ENCODE data around the gene CLOCK.
"Not testable (repeated sequence)": the region's sequence is repeated elsewhere in the genome, so short reads cannot be mapped to it uniquely, and the experiment has no call there.

Gene CLOCK, protein sequence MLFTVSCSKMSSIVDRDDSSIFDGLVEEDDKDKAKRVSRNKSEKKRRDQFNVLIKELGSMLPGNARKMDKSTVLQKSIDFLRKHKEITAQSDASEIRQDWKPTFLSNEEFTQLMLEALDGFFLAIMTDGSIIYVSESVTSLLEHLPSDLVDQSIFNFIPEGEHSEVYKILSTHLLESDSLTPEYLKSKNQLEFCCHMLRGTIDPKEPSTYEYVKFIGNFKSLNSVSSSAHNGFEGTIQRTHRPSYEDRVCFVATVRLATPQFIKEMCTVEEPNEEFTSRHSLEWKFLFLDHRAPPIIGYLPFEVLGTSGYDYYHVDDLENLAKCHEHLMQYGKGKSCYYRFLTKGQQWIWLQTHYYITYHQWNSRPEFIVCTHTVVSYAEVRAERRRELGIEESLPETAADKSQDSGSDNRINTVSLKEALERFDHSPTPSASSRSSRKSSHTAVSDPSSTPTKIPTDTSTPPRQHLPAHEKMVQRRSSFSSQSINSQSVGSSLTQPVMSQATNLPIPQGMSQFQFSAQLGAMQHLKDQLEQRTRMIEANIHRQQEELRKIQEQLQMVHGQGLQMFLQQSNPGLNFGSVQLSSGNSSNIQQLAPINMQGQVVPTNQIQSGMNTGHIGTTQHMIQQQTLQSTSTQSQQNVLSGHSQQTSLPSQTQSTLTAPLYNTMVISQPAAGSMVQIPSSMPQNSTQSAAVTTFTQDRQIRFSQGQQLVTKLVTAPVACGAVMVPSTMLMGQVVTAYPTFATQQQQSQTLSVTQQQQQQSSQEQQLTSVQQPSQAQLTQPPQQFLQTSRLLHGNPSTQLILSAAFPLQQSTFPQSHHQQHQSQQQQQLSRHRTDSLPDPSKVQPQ

GRCh38 chr4:55546756-55547465 is at the start of gene CLOCK:
Gene CLOCK, minus strand, starts transcription at chr4:55546909. Its CDS starts 64,124 bp downstream, at chr4:55482785.
- DNase-seq: peak; percentile 60 to 85 (median 73)

- DNase-seq: no peak
These were observed 45.3 kb upstream of the CLOCK start, which contains the start of gene PDCL2 for GRCh38 chr4:55592014-55592413. Gene PDCL2, minus strand, starts transcription at chr4:55592245. Its CDS starts 136 bp downstream, at chr4:55592109.

- DNase-seq: no peak
These were observed 41.5 kb upstream of the CLOCK start for GRCh38 chr4:55588160-55588559.

GRCh38 chr4:55582773-55583172 is 36.1 kb upstream of the CLOCK start:
- not testable (repeated sequence) for DNase-seq

GRCh38 chr4:55578341-55579010 is 31.8 kb upstream of the CLOCK start:
- no peak for DNase-seq

DNA sequence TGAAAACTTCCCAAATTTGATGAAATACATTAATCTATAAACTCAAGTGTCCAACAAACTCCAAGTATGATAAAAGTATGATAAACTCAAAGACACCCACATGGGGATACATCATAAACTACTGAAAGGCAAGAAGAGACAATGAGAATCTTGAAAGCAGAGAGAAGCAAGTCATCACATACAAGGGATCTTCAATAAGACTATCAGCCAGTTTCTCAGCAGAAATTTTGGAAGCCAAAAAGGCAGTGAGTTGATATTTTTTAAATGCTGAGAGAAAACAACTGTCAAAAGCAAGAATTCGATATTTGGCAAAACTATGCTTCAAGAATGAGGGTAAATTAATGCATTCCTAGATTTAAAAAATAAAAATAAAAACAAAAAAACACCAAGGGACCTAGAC is 28.8 kb upstream of the CLOCK start:
- DNase-seq: no peak

- no peak for DNase-seq
These were observed 27.5 kb upstream of the CLOCK start for GRCh38 chr4:55574252-55574651.

- DNase-seq: no peak
These were observed 25.1 kb upstream of the CLOCK start for GRCh38 chr4:55571806-55572205.

DNA sequence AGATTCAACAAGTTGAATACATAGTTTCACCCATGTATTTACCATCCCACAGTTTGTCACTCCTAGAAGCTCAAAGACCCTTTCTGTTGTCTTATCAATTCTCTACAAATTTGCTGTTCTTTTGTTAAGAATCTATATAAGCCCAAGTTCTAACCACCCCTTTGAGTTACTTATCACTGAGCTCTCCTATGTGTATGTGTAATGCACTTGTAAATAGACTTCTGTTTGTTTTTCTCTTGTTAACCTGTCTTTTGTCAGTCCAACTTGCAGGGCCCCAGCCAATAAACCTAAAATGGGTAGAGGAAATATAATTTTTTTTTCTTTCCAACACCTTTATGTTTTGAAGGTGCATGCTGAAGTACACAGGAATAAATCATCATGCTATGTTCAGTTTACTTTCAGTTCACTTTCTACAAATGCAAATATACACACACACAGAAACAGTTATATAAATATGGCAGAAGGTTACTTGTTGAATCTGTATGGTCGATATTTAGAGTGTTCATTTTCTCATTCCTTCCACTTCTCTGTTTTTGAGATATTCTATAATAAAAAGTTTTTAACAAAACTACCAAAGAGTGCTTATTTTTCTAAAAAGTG is 22.3 kb upstream of the CLOCK start:
- DNase-seq: no peak

GRCh38 chr4:55561889-55562288 is 15.2 kb upstream of the CLOCK start:
- no peak for DNase-seq

DNA sequence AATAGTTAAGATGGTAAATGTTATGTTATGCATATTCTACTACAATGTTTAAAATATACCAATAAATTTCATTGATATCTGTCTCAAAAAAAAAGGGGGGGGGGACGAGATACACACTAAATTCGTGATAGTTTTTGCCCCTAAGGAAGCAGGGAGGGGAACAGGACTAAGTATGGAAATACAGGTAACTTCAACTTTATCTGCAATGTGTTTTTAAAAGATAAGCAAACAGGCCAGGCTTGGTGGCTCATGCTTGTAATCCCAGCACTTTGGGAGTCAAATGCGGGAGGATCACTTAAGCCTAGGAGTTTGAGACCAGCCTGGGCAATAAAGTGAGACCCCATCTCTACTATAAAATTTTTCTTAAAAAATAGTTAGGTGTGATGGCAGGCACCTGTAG is 13.4 kb upstream of the CLOCK start:
- no peak for DNase-seq

DNA sequence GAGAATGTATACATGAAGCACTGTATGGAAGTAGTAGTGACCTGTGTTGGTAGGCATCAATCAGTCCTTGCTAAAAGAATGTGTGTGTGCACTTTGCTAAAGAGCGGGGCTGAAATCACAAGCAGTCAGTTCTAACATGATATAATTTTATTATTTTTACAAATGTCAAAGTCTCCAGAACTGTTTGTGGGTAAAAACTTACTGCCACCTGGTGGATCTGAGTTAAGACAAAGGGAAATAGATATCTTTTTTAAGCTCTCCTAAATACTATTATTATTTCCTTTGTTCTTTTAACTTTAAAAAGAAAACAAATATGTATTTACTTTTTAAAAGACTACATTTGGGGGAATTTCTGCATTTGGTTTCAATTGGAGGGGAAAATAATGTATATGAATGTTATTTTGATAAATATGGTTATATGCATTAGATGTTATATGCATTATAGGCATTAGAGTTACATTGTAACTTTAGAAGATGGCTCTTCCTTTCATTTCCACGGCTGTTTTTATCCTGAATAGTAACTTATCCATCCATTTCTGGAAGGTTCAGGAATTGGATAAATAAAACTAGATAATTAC is 7.8 kb upstream of the CLOCK start:
- no peak for DNase-seq

GRCh38 chr4:55553441-55554201 is 6.9 kb upstream of the CLOCK start:
- DNase-seq: no peak

- not testable (repeated sequence) for DNase-seq
These were observed 5.3 kb upstream of the CLOCK start for GRCh38 chr4:55551964-55552363.

GRCh38 chr4:55549888-55550287 is 3.2 kb upstream of the CLOCK start:
- DNase-seq: no peak

GRCh38 chr4:55547918-55548317 is 1.2 kb upstream of the CLOCK start:
- no peak for DNase-seq

DNA sequence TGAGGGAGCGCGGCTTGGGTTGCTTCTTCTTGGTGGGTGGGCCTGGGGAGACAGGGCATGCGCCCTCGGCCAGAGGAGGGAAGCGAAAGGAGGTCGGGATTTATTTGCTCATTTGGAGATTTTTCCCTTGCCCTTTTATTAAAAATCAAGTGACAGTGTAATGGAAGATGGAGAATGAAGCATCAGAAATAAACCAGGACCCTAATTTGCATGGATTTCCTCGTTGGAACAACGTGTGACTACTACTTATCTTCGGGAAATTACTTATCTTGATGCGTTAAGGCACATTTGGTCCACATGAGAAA is 709 bp upstream of the CLOCK start:
- DNase-seq: no peak

GRCh38 chr4:55546506-55546755 is 278 bp downstream of the CLOCK start:
- no peak for DNase-seq

DNA sequence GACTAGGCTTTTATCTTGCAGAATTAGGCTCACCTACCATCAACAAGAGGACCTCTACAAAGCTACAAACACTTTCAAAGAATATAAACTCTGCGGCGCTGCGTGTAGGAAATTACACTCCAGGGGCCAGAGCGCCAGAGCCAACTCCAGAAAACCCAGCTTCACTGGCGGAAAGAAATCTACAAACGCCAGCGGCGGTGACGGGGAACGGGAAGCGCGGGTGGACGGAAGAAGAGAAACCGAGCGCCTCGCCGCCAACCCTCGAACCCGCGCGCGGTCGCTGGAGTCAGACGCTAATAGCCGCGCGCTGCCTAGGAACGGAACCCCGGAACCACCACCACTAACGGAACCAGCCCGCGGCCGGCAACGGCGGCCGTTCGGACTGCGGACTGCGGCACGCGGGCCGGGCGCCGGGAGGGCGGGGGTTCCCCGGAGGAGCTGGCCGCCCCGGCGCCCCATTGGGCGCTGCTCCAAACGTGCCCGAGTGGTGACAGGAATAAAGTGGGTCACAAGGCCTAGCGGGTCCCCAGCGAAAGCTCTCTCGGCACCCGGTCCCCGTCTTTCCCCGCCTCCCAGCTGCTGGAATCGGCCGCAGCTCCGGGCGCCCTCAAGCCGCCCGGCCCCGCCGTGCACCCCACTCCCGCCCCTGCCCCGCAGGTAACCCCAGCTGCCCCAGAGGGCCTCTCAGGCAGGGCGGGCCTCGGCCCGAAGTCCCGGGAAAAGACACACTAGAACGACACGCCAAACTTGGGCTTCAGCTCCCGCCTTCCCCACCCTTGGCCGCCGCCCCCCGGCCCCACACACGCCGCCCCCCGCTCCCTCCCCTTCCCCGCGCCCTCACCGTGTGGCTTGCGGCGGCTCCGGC is 836 bp downstream of the CLOCK start:
- peak; percentile 17 to 57 (median 34) for DNase-seq

GRCh38 chr4:55545151-55545550 is 1.6 kb downstream of the CLOCK start:
- DNase-seq: no peak

DNA sequence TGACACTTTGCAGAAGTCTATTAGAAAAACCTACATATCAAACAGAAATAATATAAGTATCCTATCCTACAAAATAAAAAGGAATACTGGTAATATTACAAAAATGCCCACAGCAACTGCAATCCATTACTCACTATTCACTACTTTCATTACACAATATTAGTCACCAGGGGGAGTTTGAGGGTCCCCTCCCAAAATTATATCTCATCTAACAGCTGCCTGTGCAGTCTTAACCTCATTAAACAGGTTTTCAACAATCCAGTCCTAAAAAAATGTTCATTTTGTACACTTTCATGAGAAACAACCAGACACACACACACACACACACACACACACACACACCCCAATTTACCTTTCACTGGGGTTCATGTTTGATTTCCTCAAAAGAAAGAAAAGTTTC is 2.9 kb downstream of the CLOCK start:
- DNase-seq: no peak

Measured in activated CD4-positive, CD25-positive, alpha-beta regulatory T cell (primary cell).